HG02885 (cell line): Measurements from ENCODE around the gene BAIAP3.
"Not testable (repeated sequence)": the region's sequence is repeated elsewhere in the genome, so short reads cannot be mapped to it uniquely, and the experiment has no call there.

Experiments used
- ATAC-seq: cut with Tn5 transposase; IDR thresholded peaks from one replicate; pipeline ENCODE4 v1.9.1; 2021; ENCODE audit warnings: mild to moderate bottlenecking; ENCODE audit not compliant: unreplicated experiment, poor library complexity

Gene BAIAP3

GRCh38 chr16:1315081-1316032 is 18.1 kb upstream of the BAIAP3 start:
- no peak for ATAC-seq

DNA sequence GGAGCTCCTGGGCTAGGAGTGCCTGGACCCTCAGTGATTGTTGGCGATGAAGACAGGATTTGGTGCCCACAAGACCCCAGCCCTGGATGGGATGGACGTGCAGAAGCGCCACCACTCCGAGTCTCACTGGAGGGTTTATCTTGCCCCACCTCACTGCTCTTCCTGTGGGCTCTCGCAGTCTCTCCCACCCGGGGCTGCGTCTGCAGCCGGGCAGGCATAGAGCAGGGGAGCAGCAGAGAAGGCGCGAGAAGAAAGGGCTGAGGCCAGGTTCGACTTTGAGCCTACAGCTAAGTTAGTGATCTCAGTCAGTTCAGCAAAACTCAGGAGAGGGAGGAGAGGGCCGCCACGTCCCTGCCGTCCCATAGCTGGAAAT is 17.4 kb upstream of the BAIAP3 start:
- ATAC-seq: no peak

DNA sequence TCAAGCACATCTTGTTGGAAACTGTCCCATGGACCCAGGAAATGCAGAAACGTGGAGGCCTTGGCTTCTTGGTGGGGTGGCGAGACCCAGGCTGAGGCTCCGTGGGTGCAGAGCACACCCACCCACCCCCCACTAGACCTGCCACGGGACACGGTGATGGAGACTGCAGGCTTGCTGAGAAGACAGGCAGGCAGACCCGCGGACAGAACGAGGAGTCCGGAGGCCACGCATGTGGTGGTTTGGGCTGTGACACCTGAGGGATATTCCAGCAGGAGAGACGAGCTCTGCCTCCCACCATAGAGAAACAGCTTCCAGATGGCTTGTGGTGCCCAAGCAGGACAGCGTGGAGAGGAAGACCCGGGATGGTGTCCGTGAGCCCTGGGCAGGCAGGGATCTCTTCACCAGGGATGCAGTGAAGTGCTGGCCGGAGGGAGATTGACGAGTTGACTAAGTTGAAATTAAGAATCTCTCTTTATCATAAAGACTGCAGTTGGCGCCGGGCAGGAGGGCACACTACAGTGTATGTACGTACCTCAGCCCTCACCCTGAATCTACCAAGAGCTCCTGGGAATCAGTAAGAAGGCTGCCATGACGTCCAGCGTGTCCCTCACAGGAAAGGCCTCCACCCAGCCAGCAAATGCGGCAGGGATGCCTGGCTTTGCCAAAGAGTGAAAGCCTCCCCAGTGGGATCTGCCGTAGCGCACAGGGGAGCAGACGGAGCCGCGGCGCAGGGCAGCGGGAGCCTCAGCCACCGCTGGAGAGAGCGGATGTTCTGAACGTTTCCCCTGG is 15.8 kb upstream of the BAIAP3 start:
- no peak for ATAC-seq

DNA sequence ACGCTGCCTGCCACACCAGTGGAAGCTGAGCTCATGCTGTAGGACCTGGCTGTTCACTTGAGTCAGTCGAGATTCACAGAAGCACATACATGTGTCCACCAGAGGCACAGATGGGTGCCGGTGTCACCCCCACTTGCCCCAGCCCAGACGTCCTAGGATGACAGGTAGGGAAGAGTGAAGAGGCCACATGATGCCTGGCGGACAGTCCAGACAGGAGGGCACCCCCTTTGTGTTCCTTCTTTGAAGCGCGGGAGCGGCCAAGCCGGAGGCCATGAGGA is 15.2 kb upstream of the BAIAP3 start:
- no peak for ATAC-seq

DNA sequence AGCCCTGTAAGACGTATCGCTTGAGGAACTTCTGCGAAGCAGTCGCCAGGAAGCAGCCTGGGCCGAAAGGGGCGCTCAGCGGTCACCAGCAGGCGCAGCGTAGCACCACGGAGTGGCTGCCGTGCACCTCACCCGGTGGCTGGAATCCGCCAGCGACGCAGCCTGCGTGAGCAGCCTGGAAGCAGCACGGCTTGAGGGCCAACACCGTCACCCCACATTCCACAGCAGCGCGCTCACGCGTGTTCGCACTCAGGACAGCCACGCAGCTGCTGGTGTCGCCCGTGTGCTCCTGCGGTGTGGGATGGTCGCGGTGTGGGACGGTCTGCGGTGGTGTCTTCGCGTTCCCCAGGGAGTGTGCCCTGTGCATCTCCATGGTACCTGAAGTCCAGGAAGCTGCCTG is 14.4 kb upstream of the BAIAP3 start:
- no peak for ATAC-seq

- no peak for ATAC-seq
These were observed 13.3 kb upstream of the BAIAP3 start for GRCh38 chr16:1320097-1320496.

- no peak for ATAC-seq
These were observed 12.7 kb upstream of the BAIAP3 start for GRCh38 chr16:1320658-1321240.

- no peak for ATAC-seq
These were observed 11.0 kb upstream of the BAIAP3 start for GRCh38 chr16:1322407-1322806.

- no peak for ATAC-seq
These were observed 9.9 kb upstream of the BAIAP3 start for GRCh38 chr16:1323296-1324239.

DNA sequence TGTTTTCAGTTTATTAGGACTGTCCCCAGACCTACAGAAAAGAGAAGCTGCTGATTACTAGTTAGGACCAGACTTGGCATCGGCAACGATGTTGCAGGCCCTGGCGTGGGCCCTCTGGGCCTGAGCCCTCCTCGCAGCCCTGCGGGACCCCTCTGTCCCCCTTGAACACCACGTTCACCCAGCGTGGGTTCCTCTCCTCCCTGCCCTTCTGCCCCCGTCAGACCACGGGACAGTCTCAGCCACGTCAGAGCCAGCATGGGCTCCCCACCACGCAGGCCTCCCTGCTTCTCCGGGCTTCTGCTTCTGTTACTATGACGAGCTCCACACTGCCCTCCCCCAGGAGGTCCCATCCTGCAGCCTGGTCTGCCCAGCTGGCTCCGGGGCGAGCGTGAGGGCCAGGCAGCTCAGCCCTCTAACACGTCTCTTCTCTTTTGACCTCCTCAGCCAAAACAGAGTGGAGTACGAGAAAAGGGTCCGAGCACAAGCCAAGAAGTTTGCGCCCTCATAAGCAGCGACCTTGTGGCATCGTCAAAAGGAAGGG is 9.1 kb upstream of the BAIAP3 start:
- ATAC-seq: no peak

GRCh38 chr16:1325261-1325660 is 8.2 kb upstream of the BAIAP3 start:
- ATAC-seq: no peak

DNA sequence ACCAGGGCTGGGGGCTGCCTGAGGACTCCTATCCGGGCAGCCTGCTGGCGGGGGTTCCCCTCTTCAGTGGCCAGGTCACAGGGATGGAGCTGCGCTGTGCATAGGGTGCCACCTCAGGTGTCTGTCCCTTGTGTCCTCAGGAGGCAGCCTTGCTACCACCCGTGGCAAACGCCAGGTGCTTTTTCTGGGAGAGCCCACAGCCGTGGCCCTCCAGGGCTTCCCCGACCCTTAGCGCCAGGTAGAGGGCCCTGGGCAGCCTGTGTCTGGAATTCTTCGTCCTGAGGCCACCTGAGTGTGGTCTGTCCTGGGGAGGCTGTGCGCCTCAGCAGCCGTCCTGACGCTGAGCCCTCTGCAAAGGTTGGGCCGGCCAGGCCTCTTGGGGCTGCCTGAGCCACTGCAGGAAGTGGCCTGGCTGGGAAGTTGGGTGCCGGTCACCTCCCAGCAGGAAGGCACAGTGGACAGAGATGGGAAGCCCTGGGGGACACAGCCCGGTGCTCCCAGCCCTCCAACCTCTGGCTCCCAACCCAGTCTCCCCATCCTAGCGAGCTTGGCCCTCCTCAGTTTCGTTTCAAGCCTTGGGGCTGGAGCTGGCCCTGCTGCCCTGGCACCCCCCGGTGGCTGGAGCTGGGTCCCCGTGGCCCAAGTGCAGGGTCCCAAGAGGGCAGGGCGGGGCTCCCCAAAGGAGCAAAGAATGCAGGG is 7.6 kb upstream of the BAIAP3 start:
- ATAC-seq: no peak

- no peak for ATAC-seq
These were observed 7.1 kb upstream of the BAIAP3 start for GRCh38 chr16:1326391-1326790.

GRCh38 chr16:1326946-1327618 is 6.4 kb upstream of the BAIAP3 start:
- no peak for ATAC-seq

DNA sequence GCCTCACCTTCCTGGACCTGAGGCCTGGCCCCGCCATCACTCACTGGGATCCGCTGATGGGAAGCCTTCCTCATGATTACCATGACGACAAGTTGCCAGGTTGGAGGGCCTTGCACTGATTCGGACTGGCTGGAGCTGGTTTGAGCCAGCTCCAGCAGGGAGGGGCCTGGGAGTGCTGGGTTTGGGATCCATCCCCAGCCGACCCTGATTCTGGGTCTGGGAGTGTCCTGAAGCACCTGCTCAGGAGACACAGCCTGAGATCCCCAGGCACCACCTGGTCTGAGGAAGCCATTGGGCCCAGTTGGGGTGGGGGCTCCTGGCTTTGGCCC is 5.9 kb upstream of the BAIAP3 start:
- no peak for ATAC-seq

DNA sequence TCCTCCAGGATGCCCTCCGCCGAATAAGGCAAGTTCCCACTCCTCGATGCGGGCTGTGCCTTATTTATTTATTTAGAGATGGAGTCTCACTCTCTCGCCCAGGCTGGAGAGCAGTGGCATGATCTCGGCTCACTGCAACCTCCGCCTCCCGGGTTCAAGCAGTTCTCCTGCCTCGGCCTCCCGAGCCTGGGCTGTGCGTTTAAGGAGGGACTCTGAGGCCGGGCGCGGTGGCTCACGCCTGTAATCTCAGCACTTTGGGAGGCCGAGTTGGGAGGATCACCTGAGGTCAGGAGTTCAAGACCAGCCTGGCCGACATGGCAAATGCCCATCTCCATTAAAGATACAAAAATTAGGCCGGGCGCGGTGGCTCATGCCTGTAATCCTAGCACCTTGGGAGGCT is 5.3 kb upstream of the BAIAP3 start:
- not testable (repeated sequence) for ATAC-seq

GRCh38 chr16:1328961-1329360 is 4.5 kb upstream of the BAIAP3 start:
- not testable (repeated sequence) for ATAC-seq

- no peak for ATAC-seq
These were observed 3.1 kb upstream of the BAIAP3 start for GRCh38 chr16:1330260-1330914.
